HG03521 (cell line): ENCODE results near the gene NCOA7.
"Not testable (repeated sequence)": the region's sequence is repeated elsewhere in the genome, so short reads cannot be mapped to it uniquely, and the experiment has no call there.

Source experiments
- ATAC-seq: cut with Tn5 transposase; IDR thresholded peaks from one replicate; pipeline ENCODE4 v1.9.1; 2021; ENCODE audit warnings: mild to moderate bottlenecking, moderate library complexity; ENCODE audit not compliant: unreplicated experiment

NCOA7 gene

DNA sequence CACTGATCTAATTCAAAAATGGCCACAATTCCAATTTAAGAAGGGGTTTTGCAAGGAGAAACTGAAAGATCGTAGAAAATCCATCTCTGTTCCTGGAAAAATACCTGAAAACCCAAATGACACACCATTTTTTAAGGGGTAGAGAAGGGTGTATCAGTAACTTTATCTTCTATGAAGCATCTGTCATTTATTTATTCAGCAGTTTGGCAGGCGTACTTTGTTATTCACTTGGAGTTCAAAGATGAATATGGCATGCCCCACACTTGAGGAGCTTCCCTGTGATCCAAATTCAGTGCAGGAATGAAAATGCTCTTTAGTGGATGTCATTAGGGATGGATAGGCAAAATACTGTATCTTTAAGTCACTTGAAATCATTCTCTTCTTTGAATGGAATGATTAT lies 173.1 kb downstream of the NCOA7 start:
- no peak for ATAC-seq

DNA sequence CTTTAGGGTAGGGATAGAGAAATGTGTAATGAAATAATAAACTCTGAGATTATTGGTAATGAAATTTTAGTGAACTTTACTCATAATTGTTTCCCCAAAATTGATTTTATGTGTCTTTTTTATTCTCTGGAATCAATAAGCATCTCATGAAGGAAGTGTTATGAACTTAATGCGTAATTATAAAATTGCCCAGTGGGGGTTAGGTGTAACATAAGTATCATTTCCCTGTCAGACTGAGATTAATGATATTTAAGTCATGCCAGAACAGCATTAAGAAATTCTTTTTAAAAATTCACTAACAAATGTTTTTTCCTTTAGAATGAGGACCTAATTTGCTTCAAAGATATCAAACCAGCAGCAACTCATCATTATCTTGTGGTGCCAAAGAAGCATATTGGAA lies 175.8 kb downstream of the NCOA7 start:
- no peak for ATAC-seq

DNA sequence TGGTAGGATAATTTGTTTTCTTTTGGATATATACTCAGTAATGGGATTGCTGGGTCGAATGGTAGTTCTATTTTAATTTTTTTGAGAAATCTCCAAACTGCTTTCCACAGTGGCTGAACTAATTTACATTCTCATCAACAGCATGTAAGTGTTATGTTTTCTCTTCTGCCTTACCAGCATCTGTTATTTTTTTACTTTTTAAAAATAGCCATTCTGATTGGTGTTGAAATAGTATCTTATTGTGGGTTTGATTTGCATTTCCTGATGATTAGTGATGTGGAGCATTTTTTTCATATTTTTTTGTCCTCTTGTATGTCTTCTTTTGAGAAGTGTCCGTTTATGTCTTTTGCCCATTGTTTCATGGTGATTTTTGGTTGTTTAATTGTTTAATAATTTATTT lies 177.7 kb downstream of the NCOA7 start:
- ATAC-seq: no peak

DNA sequence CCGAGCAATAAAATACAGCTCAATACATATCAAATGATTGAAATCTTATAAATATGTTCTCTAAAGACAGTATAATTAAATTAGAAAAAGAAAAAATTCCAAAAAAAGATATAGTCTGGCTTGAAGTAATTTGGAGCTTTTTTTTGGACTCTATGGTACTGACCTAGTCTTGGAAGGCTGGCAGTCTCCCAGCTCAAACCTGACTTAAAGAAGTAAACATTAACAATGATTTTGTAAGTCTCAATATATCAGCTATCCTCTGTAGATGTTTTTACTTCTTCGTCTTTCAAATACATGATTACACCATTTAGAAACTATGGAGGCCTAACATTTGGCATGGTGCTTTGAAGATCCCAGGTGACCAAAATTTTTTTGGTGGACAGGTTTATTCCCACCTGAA lies 180.0 kb downstream of the NCOA7 start:
- no peak for ATAC-seq

DNA sequence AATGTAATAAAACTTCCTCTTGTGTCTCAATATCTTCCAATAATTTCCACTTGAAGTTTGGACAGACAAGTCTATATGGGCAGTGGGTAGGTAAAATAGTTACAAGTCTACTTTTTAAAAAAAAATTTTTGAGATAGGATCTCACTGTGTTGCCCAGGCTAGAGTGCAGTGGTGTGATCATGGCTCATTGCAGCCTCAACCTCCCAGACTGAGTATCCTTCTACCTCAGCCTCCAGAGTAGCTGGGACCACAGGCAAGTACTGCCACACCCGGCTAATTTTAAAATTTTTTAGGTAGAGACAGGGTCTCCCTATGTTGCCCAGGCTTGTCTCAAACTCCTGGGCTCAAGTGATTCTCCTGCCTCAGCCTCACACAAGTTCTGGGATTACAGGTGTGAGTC lies 181.7 kb downstream of the NCOA7 start:
- ATAC-seq: not testable (repeated sequence)

DNA sequence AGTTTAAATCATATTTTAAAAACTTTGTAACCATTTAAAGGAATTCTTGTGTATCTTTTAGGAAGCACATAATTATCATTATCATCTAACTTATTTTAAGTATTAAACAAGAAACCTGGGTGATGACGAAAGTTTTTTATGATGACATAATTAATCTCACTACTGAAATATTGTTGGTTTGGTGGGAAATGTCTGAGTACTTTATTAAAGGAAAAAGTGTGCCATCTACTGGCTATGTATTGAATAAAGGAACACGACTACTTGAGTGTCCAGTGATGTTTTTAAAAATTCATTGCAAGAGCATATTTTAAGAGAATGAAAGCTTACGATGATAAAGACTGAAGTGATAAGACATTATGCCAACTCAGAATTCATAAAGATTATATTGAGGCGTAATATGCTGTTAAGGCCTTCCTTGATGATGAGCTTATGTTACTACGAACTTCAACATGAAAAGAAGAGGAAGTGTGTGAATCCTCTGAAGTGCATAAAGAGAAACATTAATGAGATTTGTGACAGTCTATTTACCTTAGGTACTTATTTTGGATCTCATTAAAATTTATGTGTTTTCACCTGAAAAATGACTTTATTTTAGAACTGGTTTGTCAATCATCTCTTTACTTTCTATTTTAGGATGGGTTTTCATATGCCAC lies 183.6 kb downstream of the NCOA7 start:
- no peak for ATAC-seq

DNA sequence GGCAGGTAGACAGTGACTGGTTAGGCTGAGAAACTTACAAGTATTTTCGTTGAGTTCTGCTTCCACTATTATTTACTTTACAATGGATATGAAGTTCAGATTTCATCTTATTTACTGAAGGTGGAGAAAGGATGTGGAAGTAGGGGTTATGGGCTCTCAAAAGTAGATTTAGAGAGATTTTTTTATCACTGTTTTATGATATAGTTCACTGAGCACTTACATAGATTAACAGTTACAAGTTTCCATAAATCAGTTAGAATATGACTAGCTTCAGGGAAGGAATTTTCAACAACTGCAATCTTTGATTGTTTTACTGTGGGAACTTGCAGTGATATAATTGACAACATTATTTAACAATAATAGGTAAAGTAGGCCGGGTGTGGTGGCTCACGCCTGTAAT lies 188.3 kb downstream of the NCOA7 start:
- no peak for ATAC-seq
